IPS-NIHi11 (cell line): ENCODE measurements around the gene JPH2.

Experiments
- DNase-seq: peaks from one replicate; pipeline ENCODE4 v3.0.0; 2012; ENCODE audit warnings: mixed read lengths, low spot score

The JPH2 gene

GRCh38 chr20:44075950-44076232 is 111.1 kb downstream of the JPH2 start:
- DNase-seq = no peak

GRCh38 chr20:44075191-44075949 is 111.6 kb downstream of the JPH2 start:
- DNase-seq = no peak

- no peak for DNase-seq
Measured at GRCh38 chr20:44074252-44075151, 112.5 kb downstream of the JPH2 start.

- DNase-seq = no peak
Measured at GRCh38 chr20:44073675-44074071, 113.3 kb downstream of the JPH2 start.

DNA sequence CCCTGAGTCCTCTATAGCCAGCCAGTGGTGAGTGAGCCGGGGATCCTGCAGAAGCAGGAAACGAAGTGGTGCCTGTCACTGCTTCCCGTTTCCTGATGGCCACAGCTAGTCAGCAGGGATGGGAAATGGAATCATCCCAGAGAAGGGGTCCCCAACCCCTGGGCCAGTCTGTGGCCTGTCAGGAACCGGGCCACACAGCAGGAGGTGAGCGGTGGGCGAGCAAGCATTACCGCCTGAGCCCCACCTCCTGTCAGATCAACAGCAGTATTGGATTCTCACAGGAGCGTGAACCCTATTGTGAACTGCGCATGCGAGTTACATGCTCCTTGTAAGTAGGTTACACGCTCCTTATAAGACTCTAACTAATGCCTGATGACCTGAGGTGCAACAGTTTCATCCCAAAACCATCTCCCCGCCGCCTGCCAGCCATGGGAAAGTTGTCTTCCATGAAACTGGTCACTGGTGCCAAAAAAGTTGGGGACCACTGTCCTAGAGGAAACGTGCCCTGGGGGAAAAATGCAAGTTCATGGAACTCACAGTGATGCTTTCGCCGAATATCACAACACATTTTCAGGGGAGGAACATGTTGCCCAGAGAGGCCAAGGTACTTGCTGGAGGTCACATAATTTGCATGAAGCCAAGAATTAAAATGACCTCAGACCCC is 113.8 kb downstream of the JPH2 start:
- no peak for DNase-seq

DNA sequence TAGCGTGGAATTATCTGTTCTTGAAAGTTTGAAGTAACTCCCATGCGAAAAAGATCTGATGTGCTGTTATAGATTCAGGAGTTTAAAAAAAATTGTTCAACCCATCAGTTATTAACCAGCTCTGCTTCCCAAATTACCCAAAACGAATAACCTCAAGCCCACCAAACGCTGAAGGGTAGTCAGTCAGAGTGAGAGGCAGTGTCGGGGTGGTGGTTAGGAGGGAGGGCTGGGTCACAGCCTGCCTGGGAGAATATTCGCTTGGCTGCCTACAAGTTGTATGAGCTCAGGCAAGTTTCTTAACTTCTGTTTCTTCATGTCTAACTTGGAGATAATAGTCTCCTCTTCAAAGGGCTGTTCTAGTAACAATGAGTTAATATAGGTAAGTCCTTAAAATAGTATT is 114.6 kb downstream of the JPH2 start:
- DNase-seq = no peak

GRCh38 chr20:44071526-44072111 is 115.4 kb downstream of the JPH2 start:
- DNase-seq = no peak

GRCh38 chr20:44071057-44071456 is 115.9 kb downstream of the JPH2 start:
- DNase-seq = no peak

GRCh38 chr20:44070139-44070900 is 116.7 kb downstream of the JPH2 start:
- DNase-seq = no peak

DNA sequence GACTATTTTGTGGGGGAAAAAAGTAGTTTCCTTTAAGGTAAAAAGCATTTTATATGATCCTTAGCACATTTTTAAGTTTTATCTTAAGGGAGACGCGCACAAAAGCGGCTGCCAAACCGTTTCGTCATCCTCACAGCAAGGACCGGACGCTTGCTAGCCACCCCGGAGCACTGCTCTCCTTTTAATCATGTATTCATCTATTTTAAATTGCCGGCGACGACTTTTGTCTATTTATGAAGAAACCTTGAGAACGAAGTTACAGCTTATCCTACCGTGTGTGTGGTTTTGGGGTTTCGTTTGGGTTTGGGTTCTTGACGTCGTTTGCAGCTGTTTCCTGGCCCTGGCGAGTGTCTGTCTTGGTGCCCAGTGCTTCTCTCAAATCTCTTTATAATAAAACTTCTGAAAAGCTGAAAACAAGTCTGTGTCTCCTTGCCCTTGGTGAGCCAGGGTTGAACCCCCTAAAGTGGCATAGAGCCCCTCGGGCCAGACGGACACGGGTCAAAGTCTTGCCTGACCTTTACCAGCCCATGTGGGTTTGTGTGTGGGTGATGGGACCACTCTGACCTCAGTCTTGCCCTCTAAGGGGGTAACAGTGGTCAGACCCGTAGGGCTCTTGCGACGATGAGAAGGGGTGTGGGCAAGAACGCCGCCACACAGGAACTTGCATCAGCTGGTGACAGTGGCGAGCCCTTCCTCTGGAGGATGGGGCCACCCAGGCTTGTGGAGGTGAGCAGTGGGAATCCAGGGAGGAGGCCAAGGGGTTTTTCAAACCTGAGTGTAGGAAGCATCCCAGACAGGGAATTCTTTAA is 117.6 kb downstream of the JPH2 start:
- no peak for DNase-seq

- DNase-seq = peak; percentile 52
Measured at GRCh38 chr20:44068316-44069201, 118.4 kb downstream of the JPH2 start.

DNA sequence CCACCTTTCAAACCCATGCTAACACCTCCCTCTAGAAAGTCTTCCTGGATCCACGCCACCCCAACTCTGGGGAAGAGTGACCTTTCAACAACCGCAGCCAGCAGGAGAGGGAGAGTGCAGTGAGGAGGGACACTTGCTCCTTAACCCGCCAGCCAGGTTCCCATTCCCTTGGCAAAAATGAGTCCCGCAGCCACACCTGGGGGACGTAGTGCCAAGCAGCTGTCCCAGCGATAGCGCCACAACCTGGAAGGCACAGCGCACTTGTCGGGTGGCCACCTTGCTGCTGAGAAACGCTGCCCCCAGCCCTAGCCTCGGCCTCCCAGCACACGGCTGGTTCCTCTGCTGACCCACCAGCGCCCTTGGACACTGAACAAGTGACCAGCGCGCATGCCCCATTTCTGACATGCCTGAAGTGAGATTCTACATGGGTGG is 119.3 kb downstream of the JPH2 start:
- no peak for DNase-seq

- DNase-seq = no peak
Measured at GRCh38 chr20:44066645-44067606, 120.1 kb downstream of the JPH2 start.

DNA sequence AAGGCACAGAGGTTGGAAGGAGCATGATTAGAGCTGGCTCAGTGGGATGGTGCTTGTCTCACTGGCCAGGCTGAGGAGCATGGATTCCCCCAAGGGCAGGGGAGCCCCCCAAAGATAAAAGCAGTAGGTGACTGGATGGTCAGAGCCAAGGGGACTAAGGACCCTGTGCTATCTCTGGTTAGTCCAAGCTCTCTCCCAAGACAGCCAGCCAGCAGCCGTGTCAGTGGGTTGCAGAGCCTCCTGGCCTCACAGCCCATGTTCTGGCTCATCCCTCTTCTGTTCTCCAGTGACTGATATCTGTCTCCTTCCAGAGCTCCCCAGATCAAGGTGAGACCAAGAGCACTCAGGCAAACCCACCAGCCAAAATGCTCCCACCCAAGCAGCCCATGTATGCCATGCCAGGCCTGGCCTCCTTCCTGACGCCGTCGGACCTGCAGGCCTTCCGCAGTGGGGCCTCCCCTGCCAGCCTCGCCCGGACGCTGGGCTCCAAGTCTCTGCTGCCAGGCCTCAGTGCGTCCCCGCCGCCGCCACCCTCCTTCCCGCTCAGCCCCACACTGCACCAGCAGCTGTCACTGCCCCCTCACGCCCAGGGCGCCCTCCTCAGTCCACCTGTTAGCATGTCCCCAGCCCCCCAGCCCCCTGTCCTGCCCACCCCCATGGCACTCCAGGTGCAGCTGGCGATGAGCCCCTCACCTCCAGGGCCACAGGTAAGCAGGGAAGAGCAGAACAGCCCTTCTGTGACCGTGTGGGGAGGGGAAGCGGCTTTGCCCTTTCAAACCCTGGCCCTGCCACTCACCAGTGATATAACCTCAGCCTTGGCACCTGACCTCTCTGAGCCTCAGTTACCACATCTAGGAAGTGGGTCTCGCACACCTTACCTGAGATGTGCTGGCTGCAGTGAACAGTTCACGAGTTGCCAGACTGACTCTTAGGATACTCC is 121.3 kb downstream of the JPH2 start:
- no peak for DNase-seq

- no peak for DNase-seq
Measured at GRCh38 chr20:44064501-44065400, 122.2 kb downstream of the JPH2 start.
